GM19468 (cell line): Measurements from ENCODE around the gene CAPRIN2.
A peak's percentile ranks its signal among the peaks of the same experiment; 100 is the strongest.

Experiments used
- ATAC-seq: cut with Tn5 transposase; IDR thresholded peaks from one replicate; pipeline ENCODE4 v1.9.1; 2021; ENCODE audit warnings: mild to moderate bottlenecking, moderate library complexity, moderate number of reproducible peaks; ENCODE audit not compliant: unreplicated experiment; ENCODE audit errors: extremely low read depth

Gene CAPRIN2

GRCh38 chr12:30774599-30774998 lies 19.8 kb upstream of the CAPRIN2 start:
- no peak for ATAC-seq

GRCh38 chr12:30769802-30770201 lies 15.1 kb upstream of the CAPRIN2 start:
- ATAC-seq, result no peak

GRCh38 chr12:30764251-30764650 lies 9.5 kb upstream of the CAPRIN2 start:
- ATAC-seq, result no peak

DNA sequence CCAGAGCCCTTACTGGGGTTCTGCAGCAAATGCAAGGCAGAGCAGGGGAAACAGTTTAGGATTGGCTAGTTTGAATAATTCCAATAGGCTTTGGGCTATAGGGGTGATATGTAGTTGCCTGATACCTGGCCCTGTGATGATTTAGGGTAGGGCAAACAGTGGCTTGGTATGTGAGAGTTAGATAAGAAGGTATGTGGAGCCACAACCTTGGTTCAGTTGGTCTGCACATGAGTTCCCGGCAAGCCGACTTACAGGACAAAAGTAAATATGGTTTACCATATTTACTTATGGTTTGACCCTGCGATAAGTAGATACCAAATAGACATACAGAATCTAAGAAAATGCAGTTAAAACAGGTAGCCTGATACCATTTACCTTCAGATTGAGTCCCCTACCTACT lies 8.3 kb upstream of the CAPRIN2 start:
- no peak for ATAC-seq

DNA sequence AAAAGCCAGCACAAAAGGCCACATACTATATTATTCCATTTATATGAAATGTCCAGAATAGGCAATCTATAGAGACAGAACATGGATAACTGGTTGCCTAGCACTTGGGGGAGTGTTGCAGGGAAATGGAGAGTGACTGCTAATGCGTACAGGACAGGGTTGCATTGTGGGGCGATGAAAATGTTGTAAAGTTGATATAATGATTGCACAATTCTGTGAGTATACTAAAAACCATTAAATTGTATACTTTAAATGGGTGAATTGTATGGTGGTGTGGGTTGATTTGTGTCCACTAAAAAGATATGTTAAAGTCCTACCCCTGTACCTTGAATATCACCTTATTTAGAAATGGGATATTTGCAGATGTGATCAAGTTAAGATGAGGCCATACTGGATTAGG lies 7.0 kb upstream of the CAPRIN2 start:
- ATAC-seq, result no peak

- ATAC-seq, result no peak
These were observed 2.6 kb upstream of the CAPRIN2 start for GRCh38 chr12:30757316-30757715.

DNA sequence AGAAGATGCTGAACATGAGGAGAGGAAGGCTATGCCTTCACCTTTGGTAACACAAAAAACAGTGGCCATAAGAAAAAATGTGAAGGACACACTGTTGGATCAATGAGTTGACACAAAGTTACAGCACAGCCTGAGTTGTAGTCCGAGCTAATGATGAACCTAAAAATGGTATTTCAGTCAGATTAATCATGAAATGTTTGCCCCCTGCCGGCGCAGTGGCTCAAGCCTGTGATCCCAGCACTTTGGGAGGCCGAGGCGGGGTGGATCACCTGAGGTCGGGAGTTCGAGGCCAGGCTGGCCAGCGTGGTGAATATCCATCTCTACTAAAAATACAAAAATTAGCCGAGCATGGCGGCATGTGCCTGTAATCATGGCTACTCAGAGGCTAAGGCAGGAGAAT lies 1.3 kb upstream of the CAPRIN2 start:
- ATAC-seq, result no peak

- ATAC-seq, result no peak
These were observed 628 bp upstream of the CAPRIN2 start for GRCh38 chr12:30755395-30755762.

GRCh38 chr12:30754383-30754749 lies 385 bp downstream of the CAPRIN2 start:
- peak; percentile 1 for ATAC-seq

- ATAC-seq, result no peak
These were observed 884 bp downstream of the CAPRIN2 start for GRCh38 chr12:30753751-30754382.

- no peak for ATAC-seq
These were observed 1.5 kb downstream of the CAPRIN2 start for GRCh38 chr12:30753233-30753632.

DNA sequence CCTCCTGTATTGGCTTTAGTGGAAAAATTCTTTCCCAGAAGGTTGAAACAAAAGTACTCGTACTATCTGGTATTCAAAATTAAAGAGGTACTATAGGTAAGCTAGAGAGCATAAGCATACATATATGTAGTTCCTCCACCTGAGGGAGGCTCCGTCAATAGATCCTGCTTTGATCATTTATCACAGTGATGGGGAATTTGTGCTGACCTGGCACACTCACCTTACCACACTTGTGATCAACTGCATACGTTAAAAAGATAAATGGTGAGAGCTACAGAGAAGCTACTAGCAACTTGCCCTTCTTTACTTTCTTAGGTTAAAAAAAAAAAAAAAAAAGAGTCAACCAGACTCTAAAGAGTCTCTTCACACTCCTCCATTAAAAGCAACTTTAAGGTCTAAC lies 2.5 kb downstream of the CAPRIN2 start:
- ATAC-seq, result no peak

DNA sequence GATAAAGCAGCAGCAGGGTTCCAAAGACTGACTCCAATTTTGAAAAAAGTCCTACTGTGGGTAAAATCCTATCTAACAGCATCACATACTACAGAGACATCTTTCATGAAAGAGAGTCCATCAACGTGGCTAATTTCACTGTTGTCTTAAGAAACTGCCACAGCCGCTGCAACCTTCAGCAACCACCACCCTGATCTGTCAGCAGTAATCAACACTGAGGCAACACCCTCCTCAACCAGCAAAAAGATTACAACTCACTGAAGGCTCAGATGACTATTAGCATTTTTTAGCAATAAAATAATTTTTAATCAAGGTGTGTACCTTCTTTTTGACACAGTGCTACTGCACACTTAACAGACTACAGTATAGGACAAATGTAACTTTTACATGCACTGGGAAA lies 6.6 kb downstream of the CAPRIN2 start:
- ATAC-seq, result no peak

- ATAC-seq, result no peak
These were observed 8.6 kb downstream of the CAPRIN2 start for GRCh38 chr12:30746190-30746589.

- ATAC-seq, result no peak
These were observed 10.4 kb downstream of the CAPRIN2 start for GRCh38 chr12:30744321-30744720.

DNA sequence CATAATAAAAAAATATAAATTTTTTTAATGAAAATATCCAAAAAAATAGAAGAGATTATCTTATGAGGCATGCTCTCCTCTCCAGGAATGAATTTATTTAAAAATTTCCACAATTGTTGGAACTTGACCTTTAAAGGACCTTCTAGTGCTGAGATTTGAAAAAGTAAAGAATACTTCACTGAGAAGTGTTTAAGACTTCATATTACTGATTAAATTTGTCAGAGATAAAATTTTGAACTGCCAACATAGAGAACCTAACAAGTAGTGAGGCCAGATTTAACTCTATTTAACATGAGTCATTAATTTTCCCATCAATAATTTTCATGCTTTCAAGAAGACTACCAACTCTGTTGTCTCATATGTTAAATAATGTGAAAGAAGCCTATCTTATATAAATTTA lies 14.5 kb downstream of the CAPRIN2 start:
- no peak for ATAC-seq

GRCh38 chr12:30739020-30739419 lies 15.7 kb downstream of the CAPRIN2 start:
- ATAC-seq, result no peak

DNA sequence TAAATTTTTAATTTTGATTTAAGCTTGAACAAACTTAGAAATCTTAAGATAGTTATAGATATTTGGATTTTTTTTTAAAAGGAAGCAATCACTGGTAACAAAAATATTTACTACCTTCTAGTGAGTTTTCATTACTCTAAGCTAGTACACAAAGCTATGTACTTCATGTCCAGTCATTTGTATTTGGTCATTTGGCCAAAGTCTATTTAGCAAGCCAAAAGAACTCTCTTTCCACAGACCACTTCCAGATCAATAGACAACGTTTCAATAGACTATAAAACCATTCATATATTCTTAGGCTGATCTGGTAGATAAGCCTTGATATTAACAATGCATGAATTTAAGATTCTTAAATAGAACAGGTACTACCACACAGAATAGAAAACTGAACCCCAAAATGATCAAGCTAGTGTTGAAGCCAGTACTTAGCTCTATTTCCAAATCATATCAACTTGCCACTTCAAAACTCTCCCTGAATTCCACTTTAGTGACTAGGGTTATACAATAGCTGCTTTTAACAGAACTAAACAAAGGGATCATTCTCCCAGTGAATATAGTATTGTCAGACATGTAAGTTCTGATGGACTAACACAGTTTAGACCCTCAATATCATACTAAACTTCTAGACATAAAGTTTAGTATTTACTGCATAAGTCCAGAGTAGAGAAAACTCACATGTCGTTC lies 21.7 kb downstream of the CAPRIN2 start:
- ATAC-seq, result no peak

DNA sequence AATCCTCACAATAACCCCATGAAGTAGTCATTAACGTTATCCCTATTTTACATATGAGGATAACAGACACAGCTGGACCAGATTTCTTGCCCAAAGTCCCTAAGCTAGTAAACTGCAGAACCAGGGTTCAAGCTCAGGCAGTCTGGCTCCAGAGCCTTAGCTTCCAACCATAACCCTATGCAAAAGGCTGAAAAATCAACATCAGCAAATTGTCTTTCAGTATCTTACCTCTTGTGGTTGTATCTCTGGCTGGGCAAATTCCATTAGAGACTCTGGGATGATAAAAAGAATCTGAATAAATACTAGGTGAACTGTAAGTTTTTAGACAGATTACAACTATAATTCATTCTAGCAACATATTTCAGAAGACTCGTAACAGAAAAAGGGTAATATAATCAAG lies 24.7 kb downstream of the CAPRIN2 start:
- no peak for ATAC-seq

DNA sequence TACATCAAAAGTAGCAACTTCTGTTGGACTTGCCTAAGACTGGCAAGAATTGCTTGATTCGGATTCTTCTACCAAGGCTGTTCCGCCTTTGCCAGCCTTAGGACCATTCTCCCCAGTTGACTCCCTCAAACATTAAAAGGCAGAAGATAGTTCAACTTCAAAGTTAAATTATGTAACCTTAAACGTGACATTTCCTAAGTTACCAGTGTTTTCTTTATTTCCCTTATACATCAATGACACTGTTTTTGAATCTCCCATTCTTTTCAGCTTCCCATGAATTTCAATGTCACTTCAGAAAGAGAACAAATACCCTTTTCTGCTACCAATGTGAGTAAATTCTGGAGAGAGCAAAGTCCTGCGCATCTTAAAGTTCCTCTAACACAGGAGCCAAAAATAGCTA lies 25.2 kb downstream of the CAPRIN2 start:
- ATAC-seq, result no peak

DNA sequence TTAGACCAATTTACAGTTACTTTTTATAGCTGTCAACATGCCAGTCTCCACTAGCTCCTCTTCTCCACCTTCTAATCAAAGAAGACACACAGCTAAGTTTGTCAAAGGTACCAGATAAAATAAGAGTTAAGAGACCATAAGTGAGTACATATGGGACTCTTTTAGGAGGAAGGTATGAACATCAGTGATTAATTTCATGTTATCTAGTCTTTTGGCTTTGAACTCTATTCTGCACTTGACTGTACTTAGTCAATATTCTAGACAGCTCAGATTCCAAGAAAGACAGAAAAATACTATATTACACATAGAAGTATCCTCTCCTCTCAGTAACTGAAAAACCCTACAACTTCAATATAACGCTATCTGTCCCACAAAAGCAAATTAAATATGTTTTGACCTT lies 28.1 kb downstream of the CAPRIN2 start:
- ATAC-seq, result no peak

DNA sequence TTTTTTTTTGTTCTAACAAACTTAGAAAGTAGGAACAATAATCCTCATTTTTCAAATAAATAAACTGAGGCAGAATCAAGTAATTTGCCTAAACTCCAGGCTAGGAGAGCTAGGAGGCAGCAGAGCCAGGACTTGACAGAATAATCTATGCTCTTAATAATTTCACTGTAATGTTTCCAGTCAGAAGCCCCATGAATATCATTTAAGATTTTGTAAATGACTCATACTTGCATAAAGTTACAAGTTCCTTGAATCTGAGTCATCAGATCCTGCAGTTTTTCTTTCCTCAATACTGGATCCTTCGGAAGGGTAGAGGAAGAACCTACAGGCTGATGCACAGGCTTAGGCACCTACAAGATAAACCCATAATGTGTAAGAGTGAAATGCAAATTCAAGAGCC lies 29.0 kb downstream of the CAPRIN2 start:
- ATAC-seq, result no peak
